ENCODE measurements around the gene FXR2. TPM values are rescaled to one million over a fixed set of nuclear protein-coding genes. Genes with fewer than 3 reads are reported as not detected.
"Not testable (repeated sequence)": the region's sequence is repeated elsewhere in the genome, so short reads cannot be mapped to it uniquely, and the experiment has no call there.

Gene FXR2
- total RNA-seq, 1 donor from 2014 or later, result 35.4 TPM

- no peak for DNase-seq (ENCODE audit: extremely low read depth, low read depth, low spot score)
Observed at GRCh38 chr17:7629939-7630571, 15.4 kb upstream of the FXR2 start, which contains the start of gene SHBG. Gene SHBG (plus strand): TSS chr17:7630135. CDS start chr17:7630173, 38 bp downstream.

- DNase-seq (ENCODE audit: extremely low read depth, low read depth, low spot score), result peak; percentile 41
Observed at GRCh38 chr17:7627250-7628121, 12.8 kb upstream of the FXR2 start, which contains the start of gene SAT2. Gene SAT2 (minus strand): TSS chr17:7627821. CDS start chr17:7627635, 186 bp downstream.

- no peak for DNase-seq (ENCODE audit: extremely low read depth, low read depth, low spot score)
Observed at GRCh38 chr17:7626956-7627249, 12.2 kb upstream of the FXR2 start.

GRCh38 chr17:7626307-7626706 is 11.6 kb upstream of the FXR2 start:
- no peak for DNase-seq (ENCODE audit: extremely low read depth, low read depth, low spot score)

- not testable (repeated sequence) for DNase-seq (ENCODE audit: extremely low read depth, low read depth, low spot score)
Observed at GRCh38 chr17:7625749-7626148, 11.1 kb upstream of the FXR2 start.

GRCh38 chr17:7623661-7624060 is 9.0 kb upstream of the FXR2 start:
- no peak for DNase-seq (ENCODE audit: extremely low read depth, low read depth, low spot score)

- no peak for DNase-seq (ENCODE audit: extremely low read depth, low read depth, low spot score)
Observed at GRCh38 chr17:7620835-7621234, 6.1 kb upstream of the FXR2 start.

- no peak for DNase-seq (ENCODE audit: extremely low read depth, low read depth, low spot score)
Observed at GRCh38 chr17:7618608-7619007, 3.9 kb upstream of the FXR2 start.

- DNase-seq (ENCODE audit: extremely low read depth, low read depth, low spot score), result no peak
Observed at GRCh38 chr17:7615265-7615747, 609 bp upstream of the FXR2 start.

- DNase-seq (ENCODE audit: extremely low read depth, low read depth, low spot score), result no peak
Observed at GRCh38 chr17:7613769-7614424, 800 bp downstream of the FXR2 start.

- DNase-seq (ENCODE audit: extremely low read depth, low read depth, low spot score), result no peak
Observed at GRCh38 chr17:7612294-7612640, 2.4 kb downstream of the FXR2 start.

GRCh38 chr17:7611635-7612293 is 2.9 kb downstream of the FXR2 start:
- no peak for DNase-seq (ENCODE audit: extremely low read depth, low read depth, low spot score)

GRCh38 chr17:7610641-7611040 is 4.1 kb downstream of the FXR2 start:
- DNase-seq (ENCODE audit: extremely low read depth, low read depth, low spot score), result no peak

GRCh38 chr17:7606280-7606679 is 8.4 kb downstream of the FXR2 start:
- no peak for DNase-seq (ENCODE audit: extremely low read depth, low read depth, low spot score)

- DNase-seq (ENCODE audit: extremely low read depth, low read depth, low spot score), result not testable (repeated sequence)
Observed at GRCh38 chr17:7597561-7597960, 17.1 kb downstream of the FXR2 start.

GRCh38 chr17:7593296-7593695 is 21.4 kb downstream of the FXR2 start:
- no peak for DNase-seq (ENCODE audit: extremely low read depth, low read depth, low spot score)

- DNase-seq (ENCODE audit: extremely low read depth, low read depth, low spot score), result no peak
Observed at GRCh38 chr17:7592422-7593021, 22.2 kb downstream of the FXR2 start.

GRCh38 chr17:7591596-7591995 is 23.1 kb downstream of the FXR2 start:
- no peak for DNase-seq (ENCODE audit: extremely low read depth, low read depth, low spot score)

GRCh38 chr17:7590743-7591142 is 24.0 kb downstream of the FXR2 start:
- DNase-seq (ENCODE audit: extremely low read depth, low read depth, low spot score), result no peak

- no peak for DNase-seq (ENCODE audit: extremely low read depth, low read depth, low spot score)
Observed at GRCh38 chr17:7589891-7590691, 24.6 kb downstream of the FXR2 start, which contains the start of gene SOX15. Gene SOX15 (minus strand): TSS chr17:7590094. CDS start chr17:7589676, 418 bp downstream.
